Kidney capillary endothelial cell (primary cell): ENCODE data around the gene OR51B5.
"Not testable (repeated sequence)": the region's sequence is repeated elsewhere in the genome, so short reads cannot be mapped to it uniquely, and the experiment has no call there.

Experiments used
- DNase-seq: peaks from one replicate; pipeline ENCODE4 v3.0.0-alpha.2; 2018; ENCODE audit warnings: low spot score

The OR51B5 gene

DNA sequence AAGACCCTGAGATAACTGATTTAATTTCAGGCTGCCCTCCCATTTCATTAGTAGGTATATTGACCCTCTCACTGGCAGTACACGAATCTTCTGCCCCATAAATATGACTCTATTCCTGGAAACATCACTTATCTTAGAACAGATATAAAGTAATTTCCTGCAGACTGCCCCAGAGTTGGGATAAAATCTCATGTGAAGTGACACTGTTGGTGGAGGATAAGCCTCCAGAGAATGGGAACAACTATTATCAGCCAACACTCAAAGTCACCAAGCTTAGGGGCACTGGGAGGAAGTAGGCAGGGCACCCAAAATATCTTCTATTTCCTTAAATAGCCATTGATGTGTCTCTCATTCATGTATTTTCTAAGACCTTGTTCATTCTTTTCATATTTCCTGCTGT is 8.2 kb downstream of the OR51B5 start:
- no peak for DNase-seq

DNA sequence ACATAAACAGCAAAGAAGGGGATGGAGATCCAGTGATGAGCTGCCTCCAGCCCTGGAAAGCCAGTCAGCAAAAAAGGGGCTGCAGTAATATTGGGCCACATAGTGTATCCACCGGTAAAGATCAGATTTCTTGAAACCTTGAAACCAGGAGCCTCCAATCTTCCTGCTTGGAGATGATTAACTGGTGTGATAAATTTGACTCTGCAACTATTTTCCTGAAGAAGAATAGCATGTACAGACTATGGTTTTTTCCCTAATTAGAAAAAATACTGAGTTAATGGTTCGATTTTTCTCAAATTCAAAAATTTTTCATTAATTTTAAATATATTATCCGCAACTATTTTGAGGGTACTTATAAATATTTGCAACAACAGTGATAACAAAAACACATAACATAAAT is 19.1 kb downstream of the OR51B5 start, which contains the start of gene OR51B2:
Gene OR51B2, minus strand, starts transcription at position 101 of the 400 bp plus-strand sequence. Its CDS starts 0 bp downstream, at position 101.
- DNase-seq = no peak

DNA sequence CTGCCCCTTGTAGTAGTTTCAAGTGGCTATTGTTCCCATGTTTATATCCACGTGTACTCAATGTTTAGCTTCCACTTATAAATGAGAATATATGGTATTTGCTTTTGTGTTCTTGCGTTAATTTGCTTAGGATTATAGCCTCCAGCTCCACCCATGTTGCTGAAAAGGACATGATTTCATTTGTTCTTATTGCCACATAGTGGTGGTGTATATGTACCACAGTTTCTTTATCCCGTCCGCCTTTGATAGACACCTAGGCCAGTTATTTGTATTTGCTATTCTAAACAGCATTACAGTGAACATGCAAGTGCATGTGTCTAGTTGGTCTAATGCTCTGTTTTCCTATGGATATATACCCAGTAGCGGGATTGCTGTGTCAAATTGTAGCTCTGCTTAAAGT is 26.0 kb downstream of the OR51B5 start:
- DNase-seq = no peak

DNA sequence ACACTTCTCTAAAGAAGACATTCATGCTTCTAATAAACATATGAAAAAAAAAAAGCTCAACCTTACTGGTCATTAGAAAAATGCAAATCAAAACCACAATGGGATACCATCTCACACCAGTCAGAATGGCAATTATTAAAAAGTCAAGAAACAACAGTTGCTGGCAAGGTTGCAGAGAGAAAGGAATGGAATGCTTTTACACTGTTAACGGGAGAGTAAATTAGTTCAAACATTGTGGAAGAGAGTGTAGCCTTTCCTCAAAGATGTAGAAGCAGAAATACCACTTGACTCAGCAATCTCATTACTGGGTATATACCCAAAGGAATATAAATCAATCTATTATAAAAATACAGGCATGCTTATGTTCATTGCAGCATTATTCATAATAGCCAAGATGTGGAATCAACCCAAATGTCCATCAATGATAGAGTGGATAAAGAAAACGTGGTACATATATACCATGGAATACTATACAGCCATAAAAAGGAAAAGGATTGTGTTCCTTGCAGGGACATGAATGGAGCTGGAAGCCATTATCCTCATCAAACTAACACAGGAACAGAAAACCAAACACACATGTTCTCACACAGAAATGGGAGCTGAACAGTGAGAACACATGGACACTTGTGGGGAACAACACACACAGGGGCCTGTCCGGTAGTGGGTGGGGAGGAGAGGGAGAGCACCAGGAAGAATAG is 29.8 kb downstream of the OR51B5 start:
- not testable (repeated sequence) for DNase-seq

DNA sequence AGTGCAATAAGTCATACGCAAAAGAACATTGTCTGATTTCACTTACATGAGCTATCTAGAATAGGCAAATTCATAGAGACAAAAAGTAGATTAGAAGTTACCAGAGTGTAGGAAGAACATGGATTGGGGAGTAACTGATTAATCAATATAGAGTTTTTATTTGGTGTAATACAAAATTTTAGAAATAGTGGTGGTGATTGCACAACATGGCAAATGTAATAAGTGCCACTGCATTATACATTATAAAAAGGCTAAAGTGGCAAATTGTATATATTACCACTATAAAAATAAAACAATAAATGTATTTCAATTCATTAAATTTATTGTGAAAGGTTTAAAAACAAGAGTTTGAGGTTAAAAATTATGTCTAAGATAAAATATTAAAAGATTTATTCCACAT is 32.9 kb downstream of the OR51B5 start:
- DNase-seq = no peak

DNA sequence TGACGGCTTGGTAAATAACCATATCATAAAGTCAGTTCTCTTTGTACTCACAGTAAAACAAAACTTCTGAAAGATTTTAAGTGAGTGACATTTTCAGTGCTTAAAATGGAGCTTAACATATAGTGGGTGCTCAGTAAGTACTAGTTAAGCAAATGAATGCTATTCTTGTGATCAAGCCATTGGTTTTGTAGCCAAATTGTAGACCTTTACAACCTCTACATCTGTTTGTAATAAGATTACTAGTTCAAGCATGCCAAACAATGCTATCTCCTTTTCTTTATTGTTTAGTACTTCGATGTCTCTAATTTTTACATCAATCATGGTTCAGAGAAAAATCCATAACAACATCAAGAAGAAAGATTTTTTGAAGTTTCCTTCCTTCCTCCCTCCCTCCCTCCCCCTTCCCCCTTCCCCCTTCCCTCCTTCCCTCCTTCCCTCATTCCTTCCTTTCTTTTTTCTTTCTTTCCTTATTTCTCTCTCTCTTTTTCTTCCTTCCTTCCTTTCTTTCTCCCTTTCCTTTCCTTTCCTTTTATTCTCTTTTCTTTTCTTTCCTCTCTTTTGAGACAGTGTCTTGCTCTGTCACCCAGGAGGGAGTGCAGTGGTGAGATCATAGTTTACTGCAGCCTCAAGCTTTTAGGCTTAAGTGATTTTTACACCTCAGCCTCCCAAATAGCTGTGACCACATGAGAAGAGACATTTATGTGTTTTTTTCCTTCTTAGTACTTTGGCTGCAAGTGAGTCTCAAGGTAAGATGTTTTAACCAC is 35.9 kb downstream of the OR51B5 start:
- no peak for DNase-seq

DNA sequence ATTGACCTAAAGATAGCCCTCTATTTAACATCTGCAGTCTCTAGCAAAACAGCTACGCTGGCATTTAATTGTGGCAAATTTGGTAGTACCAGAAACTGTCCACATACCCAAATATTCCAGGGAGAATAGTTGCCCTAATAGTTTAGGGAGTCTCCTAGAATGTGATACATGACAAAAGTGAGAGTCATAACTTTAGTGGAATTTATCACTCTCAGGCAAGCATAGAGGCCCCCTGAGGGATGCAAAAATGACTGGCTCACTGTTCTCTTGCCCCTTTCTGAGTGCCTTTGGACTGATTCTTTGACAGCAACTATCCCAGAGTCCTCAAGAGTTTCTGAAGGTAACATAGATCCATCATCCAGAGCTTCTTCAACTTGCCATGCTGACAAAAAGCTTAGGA is 39.3 kb downstream of the OR51B5 start:
- DNase-seq = no peak

DNA sequence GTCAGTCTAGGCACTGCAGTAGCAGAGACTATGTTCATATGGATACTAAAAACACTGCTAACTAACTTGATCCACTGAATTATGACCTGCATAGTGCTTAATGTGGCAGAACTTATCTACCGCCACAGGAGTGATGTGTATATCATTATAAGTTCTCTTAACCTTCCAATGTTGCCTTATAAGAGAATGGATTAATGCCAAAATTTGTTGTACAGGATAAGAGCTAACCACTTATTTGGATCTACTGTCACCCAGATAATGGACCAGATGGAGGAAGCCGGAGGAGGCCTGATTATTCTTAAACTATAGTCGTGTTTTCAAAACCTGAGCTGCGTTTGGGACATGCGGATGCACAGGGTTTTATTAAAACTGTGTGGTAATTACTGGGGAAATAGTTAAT is 39.7 kb downstream of the OR51B5 start:
- no peak for DNase-seq

DNA sequence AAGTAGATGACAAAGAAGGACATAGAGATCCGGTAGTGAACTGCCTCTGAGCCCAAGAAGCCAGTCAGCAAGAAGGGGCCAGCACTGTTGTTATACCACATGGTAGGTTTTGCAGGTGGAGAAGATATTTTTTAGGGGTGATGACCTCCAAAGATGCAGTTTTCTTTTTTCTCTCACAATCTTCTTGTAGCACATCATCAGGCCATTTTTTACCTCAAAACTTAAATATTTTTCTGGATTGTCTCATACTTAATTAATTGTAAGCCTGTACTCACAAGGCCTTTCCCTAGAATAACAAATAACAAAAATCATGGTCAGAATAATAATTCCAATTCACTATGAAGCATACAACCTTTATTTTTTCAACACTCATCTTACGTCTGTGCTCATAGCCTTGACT is 41.5 kb downstream of the OR51B5 start, which contains the start of gene OR51B4:
Gene OR51B4, minus strand, starts transcription at position 101 of the 400 bp plus-strand sequence. Its CDS starts 0 bp downstream, at position 101.
- DNase-seq = no peak

DNA sequence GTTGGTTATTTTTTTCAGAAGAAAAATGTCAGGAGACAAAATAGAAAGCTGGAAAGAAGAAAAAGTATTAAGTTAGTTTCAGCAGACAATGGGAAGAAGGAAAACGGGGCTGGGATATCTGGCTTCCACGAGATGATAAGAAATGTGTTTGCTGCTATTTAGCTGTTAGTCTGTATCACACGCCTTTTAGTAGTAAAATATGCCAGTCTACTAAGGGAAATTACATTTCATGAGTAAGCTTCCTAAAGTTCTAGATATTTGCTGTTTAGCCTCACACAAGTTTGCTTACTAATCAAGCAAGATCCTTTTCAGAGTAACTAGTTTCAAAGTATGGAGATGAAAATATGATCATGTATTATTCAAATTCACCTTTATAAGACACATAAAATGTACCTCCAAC is 43.1 kb downstream of the OR51B5 start:
- no peak for DNase-seq

DNA sequence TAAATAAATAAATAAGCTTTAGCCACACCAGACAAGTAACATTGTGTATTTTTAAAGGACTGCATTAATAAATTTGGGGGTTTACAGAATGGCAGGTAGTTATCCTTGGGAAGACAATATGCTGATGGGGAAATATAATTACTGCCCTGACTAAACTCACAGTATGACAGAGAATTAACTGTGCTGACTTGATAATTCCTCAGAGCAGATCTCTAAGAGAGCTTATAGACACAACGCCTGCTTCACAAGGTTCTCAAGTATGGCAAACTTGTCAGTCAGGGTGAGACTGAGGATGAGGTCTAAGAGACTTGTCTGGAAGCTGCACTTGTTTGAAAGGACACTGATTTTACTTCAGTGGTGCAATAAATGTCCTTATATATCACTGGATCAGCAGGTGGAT is 44.9 kb downstream of the OR51B5 start:
- no peak for DNase-seq

DNA sequence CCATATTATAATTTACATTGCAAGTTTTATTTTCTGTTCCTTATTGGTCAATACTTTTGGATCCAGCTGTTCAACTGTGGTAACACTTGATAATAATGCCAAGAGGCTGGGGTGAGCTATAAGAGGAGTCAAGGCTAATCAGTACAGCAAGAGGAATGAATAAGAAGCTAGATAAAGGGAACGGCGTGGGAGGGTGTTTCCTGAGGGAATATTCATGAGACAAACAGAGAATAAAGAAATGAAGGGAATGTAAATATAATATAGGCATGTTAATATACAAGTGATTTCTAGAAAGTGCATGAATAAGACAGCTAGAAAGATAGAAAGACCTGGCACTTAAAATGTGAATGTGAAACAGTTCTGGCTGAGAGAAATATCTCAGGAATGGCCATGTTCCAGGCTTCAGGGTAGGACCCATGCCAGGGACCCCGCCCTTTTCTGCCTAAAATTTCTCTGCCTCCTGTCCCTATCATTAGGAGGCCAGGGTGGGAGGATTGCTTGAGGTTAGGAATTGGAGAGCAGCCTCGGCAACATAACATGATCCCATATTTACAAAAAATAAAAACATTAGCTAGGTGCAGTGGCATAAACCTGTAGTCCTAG is 45.5 kb downstream of the OR51B5 start:
- DNase-seq = no peak

DNA sequence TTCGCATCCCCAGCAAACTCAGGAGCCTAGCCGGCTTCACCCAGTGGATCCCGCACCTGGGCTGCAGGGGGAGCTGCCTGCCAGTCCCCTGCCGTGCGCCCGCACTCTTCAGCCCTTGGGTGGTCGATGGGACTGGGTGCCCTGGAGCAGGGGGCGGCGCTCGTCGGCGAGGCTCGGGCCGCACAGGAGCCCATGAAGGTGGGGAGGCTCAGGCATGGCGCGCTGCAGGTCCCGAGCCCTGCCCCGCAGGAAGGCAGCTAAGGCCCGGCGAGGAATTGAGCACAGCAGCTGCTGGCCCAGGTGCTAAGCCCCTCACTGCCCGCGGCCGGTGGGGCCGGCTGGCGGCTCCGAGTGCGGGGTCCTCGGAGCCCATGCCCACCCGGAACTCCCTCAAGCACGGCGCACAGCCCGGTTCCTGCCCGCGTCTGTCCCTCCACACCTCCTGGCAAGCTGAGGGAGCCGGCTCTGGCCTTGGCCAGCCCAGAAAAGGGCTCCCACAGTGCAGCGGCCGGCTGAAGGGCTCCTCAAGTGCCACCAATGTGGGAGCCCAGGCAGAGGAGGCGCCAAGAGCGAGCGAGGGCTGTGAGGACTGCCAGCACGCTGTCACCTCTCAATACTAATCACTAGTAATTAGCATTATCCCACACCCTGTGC is 48.9 kb downstream of the OR51B5 start:
- not testable (repeated sequence) for DNase-seq

DNA sequence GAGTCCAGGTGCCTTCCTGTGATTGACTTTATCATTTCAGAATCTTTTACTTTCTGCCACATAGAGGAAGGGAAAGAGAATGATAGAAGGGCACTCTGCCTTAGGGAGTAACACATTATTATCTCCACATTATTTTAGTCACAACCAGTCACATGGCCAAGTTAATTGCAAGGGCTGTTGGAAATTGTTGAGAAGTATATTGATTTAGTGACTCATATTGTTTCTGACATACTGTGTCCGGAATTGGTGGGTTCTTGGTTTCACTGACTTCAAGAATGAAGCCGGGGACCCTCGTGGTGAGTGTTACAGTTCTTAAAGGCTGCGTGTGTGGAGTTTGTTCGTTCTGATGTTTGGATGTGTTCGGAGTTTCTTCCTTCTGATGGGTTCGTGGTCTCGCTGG is 50.3 kb downstream of the OR51B5 start:
- DNase-seq = no peak
